ENCODE measurements around the gene PALLD. TPM values are rescaled to one million over a fixed set of nuclear protein-coding genes. Genes with fewer than 3 reads are reported as not detected.

Gene PALLD
- total RNA-seq, 4 donors from 2014 or later: 93.3 to 214 (median 174) TPM

DNA sequence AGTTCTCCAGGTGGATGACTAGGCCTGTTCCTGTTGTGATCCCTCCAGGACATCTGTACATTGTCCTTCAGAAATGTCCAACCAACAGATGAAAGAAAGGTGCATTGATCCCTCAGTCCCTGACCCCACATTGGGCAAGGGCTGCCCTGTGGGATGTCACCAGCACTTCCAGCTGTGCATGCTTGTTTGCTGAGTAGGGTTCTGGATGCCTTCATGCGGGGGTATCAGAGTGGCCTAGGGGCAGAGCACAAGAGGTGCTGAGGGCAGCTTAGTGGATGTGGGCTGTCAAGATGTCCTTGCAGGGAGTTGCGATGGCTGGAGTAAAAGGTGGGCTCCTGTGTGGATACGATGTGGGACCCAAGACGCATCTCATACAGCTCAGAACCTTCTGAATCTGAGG, 112.5 kb downstream of the PALLD start:
- DNase-seq (ENCODE audit: low spot score in 2 of 2): no peak
- H3K4me3 ChIP-seq: no peak overlapping the region
- TF ChIP-seq, protein P1, sequence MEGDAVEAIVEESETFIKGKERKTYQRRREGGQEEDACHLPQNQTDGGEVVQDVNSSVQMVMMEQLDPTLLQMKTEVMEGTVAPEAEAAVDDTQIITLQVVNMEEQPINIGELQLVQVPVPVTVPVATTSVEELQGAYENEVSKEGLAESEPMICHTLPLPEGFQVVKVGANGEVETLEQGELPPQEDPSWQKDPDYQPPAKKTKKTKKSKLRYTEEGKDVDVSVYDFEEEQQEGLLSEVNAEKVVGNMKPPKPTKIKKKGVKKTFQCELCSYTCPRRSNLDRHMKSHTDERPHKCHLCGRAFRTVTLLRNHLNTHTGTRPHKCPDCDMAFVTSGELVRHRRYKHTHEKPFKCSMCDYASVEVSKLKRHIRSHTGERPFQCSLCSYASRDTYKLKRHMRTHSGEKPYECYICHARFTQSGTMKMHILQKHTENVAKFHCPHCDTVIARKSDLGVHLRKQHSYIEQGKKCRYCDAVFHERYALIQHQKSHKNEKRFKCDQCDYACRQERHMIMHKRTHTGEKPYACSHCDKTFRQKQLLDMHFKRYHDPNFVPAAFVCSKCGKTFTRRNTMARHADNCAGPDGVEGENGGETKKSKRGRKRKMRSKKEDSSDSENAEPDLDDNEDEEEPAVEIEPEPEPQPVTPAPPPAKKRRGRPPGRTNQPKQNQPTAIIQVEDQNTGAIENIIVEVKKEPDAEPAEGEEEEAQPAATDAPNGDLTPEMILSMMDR (IDR thresholded peaks at IDR 0.05): no peak
- TF ChIP-seq POLR2A (IDR thresholded peaks at IDR 0.05) (no peak), EP300 (IDR thresholded peaks at IDR 0.05) (no peak)
- H3K36me3 ChIP-seq: no peaks in the 10 kb centered on the region
- H3K9me3 ChIP-seq: no peaks in the 10 kb centered on the region
- no peaks in the 10 kb centered on the region for H3K27me3 ChIP-seq
- no peak overlapping the region for H3K27ac ChIP-seq
- peaks cover 0 to 10% (median 2%) of the 10 kb centered on the region in 4 donors for H3K4me1 ChIP-seq
- WGBS, 2 donors: 93 to 96% methylated on average over 4 of the region's 4 CpGs

DNA sequence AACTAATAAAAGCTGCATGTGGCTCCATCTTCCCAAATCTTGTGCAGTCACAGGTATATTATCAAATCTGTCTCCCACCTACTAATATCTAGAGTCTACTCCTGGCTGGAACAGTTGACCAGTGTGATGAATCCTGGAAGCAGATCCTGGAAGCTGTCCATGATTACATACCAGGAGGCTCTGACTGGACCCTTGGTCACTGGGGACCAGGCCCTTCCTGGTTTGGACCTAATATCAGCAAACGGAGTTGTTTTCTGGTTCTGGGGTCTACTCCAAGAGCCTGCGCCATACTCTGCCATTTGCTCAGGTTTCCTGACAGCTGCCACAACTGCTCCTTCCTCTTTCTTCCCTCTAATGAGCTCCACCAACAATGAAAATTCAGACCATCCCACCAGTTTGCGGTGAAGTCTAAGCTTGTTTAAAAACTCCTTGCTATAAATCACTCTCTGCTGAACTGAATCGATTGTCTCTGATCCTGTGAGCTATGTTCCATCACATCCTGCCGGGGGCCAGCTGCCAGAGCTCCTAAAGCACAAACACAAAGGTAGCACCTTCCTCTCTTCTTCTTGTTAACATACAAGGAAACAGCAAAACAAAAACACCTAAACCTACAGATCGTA, 114.2 kb downstream of the PALLD start:
- no peaks in the 10 kb centered on the region for H3K36me3 ChIP-seq
- WGBS, 2 donors: 66 to 71% methylated on average over 6 of the region's 6 CpGs
- H3K9me3 ChIP-seq: no peaks in the 10 kb centered on the region
- H3K4me1 ChIP-seq: peaks cover 0 to 5% (median 0%) of the 10 kb centered on the region in 4 donors
- DNase-seq (ENCODE audit: low spot score in 2 of 2): no peak
- TF ChIP-seq POLR2A (IDR thresholded peaks at IDR 0.05): no peak
- TF ChIP-seq EP300 (IDR thresholded peaks at IDR 0.05): no peak
- TF ChIP-seq, protein P1 (IDR thresholded peaks at IDR 0.05): no peak
- no peak overlapping the region for H3K4me3 ChIP-seq
- no peaks in the 10 kb centered on the region for H3K27me3 ChIP-seq
- H3K27ac ChIP-seq: no peak overlapping the region

DNA sequence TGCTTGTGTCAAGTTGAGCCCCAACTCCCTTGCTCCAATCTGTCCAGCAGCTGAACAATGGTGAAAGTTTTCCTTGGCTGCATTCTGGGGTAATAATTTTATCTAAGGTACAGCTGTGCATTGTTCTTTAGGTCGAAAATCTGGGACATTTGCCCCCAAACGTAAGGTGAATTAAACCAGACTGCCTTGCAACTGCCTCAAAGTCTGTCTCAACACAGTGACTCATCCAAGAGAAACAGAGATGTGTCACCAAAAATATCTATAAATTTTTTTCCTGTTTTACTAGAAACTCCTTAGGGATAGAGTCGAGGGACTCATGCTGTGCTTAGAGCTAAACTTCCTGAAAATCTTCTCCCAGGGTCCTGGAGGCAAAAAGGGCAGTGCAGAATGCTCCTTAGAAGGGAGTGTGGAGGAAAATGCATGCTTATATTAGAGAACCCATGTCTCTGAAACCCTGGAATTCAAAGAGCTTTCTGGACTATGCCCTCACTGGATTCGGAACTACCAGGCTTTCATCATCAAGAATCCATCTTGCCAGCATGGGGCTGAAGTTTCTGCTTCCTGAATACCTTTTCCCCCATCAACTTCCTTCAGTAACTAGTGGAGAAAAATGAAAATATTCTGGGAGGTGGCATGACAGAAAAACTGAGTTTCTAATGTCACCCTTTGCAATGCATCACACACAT, 115.7 kb downstream of the PALLD start:
- H3K4me3 ChIP-seq: no peak overlapping the region
- TF ChIP-seq POLR2A (IDR thresholded peaks at IDR 0.05) (no peak), EP300 (IDR thresholded peaks at IDR 0.05) (no peak)
- TF ChIP-seq, protein P1 (IDR thresholded peaks at IDR 0.05): no peak

DNA sequence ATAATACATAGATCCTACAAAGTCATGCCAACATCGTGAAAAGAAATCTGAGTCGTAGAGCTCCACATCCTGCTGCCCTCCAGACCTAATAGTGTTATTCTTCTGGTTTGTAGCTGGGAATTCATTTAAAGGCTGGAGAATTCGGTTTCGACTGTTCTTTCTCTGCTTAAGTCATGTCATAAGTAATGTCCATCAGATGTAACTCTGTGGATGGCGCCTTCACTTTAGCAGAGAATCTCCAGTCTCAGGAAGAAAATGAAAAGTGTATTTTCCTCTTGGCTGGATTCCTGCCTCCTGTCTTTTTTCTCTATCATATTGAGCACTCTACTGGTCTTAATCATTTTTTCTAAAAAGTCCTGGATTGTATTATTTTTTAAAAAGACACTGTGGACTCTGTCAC, 117.0 kb downstream of the PALLD start:
- no peak for TF ChIP-seq EP300 (IDR thresholded peaks at IDR 0.05)
- TF ChIP-seq, protein P1 (IDR thresholded peaks at IDR 0.05): no peak
- Histone ChIP-seq H3K4me1 (peaks cover 0 to 5% (median 0%) of the 10 kb centered on the region in 4 donors), H3K27ac (no peak overlapping the region), H3K4me3 (no peak overlapping the region), H3K9me3 (no peaks in the 10 kb centered on the region), H3K27me3 (no peaks in the 10 kb centered on the region), H3K36me3 (no peaks in the 10 kb centered on the region)
- 66 to 67% methylated on average over 5 of the region's 5 CpGs for WGBS, 2 donors
- DNase-seq (ENCODE audit: low spot score in 2 of 2): no peak

More for the DNA sequence above, 115.7 kb downstream of the PALLD start:
- Histone ChIP-seq H3K27ac (no peak overlapping the region), H3K27me3 (no peaks in the 10 kb centered on the region), H3K9me3 (no peaks in the 10 kb centered on the region), H3K4me1 (peaks cover 0 to 5% (median 0%) of the 10 kb centered on the region in 4 donors), H3K36me3 (no peaks in the 10 kb centered on the region)
- DNase-seq (ENCODE audit: low spot score in 2 of 2): no peak
- WGBS, 2 donors: 62 to 66% methylated on average over 4 of the region's 4 CpGs

DNA sequence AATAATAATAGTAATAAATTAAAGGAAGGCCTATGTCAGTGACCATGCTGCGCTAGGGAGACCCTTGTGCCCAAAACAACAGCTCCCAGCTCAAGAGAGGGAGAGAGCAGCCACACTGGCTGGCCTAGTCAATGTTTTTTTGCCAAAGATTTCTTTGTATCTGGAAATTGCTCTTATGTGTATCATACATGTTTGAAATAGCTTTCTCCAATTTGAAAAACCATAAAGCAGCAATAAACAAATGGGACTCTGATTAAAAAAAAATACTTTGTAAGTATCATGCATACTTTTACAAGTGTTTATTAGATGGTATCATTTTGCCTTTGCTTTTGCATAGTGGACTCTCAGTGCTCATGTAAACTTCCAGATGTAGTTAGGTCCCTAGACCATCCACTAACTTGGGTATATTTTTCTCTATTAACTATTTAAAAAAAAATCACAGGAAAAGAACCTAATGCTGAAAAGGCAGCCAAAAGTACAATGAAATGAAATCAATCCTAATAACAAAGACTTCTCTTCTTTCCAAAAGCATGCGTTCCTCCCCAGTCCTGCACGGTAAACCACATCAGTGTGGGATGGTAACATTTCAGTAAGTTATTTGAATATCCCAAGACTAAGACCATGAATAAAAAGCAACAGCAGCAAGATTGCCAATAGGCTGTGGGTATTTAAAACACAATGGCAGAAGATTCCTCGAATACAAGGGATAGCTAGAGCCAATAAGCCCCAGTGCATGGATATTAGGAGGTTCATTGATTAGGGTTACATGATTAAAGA, 117.6 kb downstream of the PALLD start:
- no peak overlapping the region for H3K27ac ChIP-seq
- no peaks in the 10 kb centered on the region for H3K27me3 ChIP-seq
- H3K4me3 ChIP-seq: no peak overlapping the region
- DNase-seq (ENCODE audit: low spot score in 2 of 2): no peak
- no peaks in the 10 kb centered on the region for H3K36me3 ChIP-seq
- peaks cover 0 to 5% (median 0%) of the 10 kb centered on the region in 4 donors for H3K4me1 ChIP-seq
- no peaks in the 10 kb centered on the region for H3K9me3 ChIP-seq
- TF ChIP-seq, protein P1 (IDR thresholded peaks at IDR 0.05): no peak
- no peak for TF ChIP-seq POLR2A (IDR thresholded peaks at IDR 0.05)
- TF ChIP-seq EP300 (IDR thresholded peaks at IDR 0.05): no peak
- 57 to 58% methylated on average over 4 of the region's 4 CpGs for WGBS, 2 donors
